GM19023 (cell line): Measurements from ENCODE around the gene SOHLH1.
"Not testable (repeated sequence)": the region's sequence is repeated elsewhere in the genome, so short reads cannot be mapped to it uniquely, and the experiment has no call there.

Experiments
- ATAC-seq: cut with Tn5 transposase; IDR thresholded peaks from one replicate; pipeline ENCODE4 v1.9.1; 2021; ENCODE audit warnings: mild to moderate bottlenecking, moderate library complexity; ENCODE audit not compliant: unreplicated experiment

Gene SOHLH1

GRCh38 chr9:135681161-135681560 is 18.1 kb downstream of the SOHLH1 start:
- ATAC-seq = no peak

- no peak for ATAC-seq
Measured at GRCh38 chr9:135680056-135680455, 19.2 kb downstream of the SOHLH1 start.

GRCh38 chr9:135678236-135679017 is 20.9 kb downstream of the SOHLH1 start:
- ATAC-seq = no peak

- ATAC-seq = no peak
Measured at GRCh38 chr9:135677641-135678168, 21.6 kb downstream of the SOHLH1 start.

- no peak for ATAC-seq
Measured at GRCh38 chr9:135676891-135677290, 22.4 kb downstream of the SOHLH1 start.

- no peak for ATAC-seq
Measured at GRCh38 chr9:135674977-135675376, 24.3 kb downstream of the SOHLH1 start.

- no peak for ATAC-seq
Measured at GRCh38 chr9:135673941-135674340, 25.3 kb downstream of the SOHLH1 start.

- ATAC-seq = not testable (repeated sequence)
Measured at GRCh38 chr9:135672786-135673185, 26.5 kb downstream of the SOHLH1 start.

GRCh38 chr9:135671591-135672041 is 27.7 kb downstream of the SOHLH1 start:
- no peak for ATAC-seq

GRCh38 chr9:135670721-135671590 is 28.3 kb downstream of the SOHLH1 start:
- no peak for ATAC-seq

- no peak for ATAC-seq
Measured at GRCh38 chr9:135669616-135670285, 29.5 kb downstream of the SOHLH1 start.

GRCh38 chr9:135669018-135669417 is 30.3 kb downstream of the SOHLH1 start:
- ATAC-seq = not testable (repeated sequence)

- ATAC-seq = no peak
Measured at GRCh38 chr9:135667463-135668001, 31.7 kb downstream of the SOHLH1 start.

- no peak for ATAC-seq
Measured at GRCh38 chr9:135666534-135667462, 32.5 kb downstream of the SOHLH1 start.

GRCh38 chr9:135665795-135666189 is 33.5 kb downstream of the SOHLH1 start:
- no peak for ATAC-seq

GRCh38 chr9:135664801-135665794 is 34.2 kb downstream of the SOHLH1 start:
- ATAC-seq = no peak

- ATAC-seq = no peak
Measured at GRCh38 chr9:135664266-135664665, 35.0 kb downstream of the SOHLH1 start.

- no peak for ATAC-seq
Measured at GRCh38 chr9:135663857-135664256, 35.4 kb downstream of the SOHLH1 start.

- ATAC-seq = no peak
Measured at GRCh38 chr9:135663451-135663770, 35.9 kb downstream of the SOHLH1 start.
